Keratinocyte (primary cell): ENCODE data around the gene EQTN. TPM values are rescaled to one million over a fixed set of nuclear protein-coding genes. Genes with fewer than 3 reads are reported as not detected.

ENCODE experiments used
- DNase-seq: peaks from one replicate; pipeline ENCODE4 v3.0.0-alpha.2; 2011; ENCODE audit warnings: low read depth, missing footprints, low spot score
- FAIRE-seq: peaks from 2 replicates; lab custom pipeline; 2011; peaks lifted over from hg19 to GRCh38; lab: Jason Lieb, UNC
- H2AFZ ChIP-seq: 2 replicates; pipeline ENCODE4 v1.6.0; 2012; ENCODE audit warnings: low read length, control low read depth, inconsistent platforms; ENCODE audit not compliant: control insufficient read depth
- H3K27ac ChIP-seq: 2 replicates; pipeline ENCODE4 v1.5.1; 2011; ENCODE audit warnings: low read length; ENCODE audit not compliant: control insufficient read depth, insufficient read depth
- H3K27me3 ChIP-seq: 3 replicates; pipeline ENCODE4 v1.6.0; 2011; ENCODE audit warnings: low read length; ENCODE audit not compliant: control insufficient read depth, insufficient read depth; ENCODE audit errors: extremely low read depth
- H3K36me3 ChIP-seq, 2 experiments: 2 replicates in 1 of 2; 3 replicates in 1 of 2; pipeline ENCODE4 v1.5.1; 2011; ENCODE audit warnings: low read length in 2 of 2, mild to moderate bottlenecking in 1 of 2; ENCODE audit not compliant: control insufficient read depth in 2 of 2, insufficient read depth in 2 of 2; ENCODE audit errors: extremely low read depth in 1 of 2
- H3K4me1 ChIP-seq: 3 replicates; pipeline ENCODE4 v1.5.1; 2011; ENCODE audit warnings: low read length; ENCODE audit not compliant: control insufficient read depth, insufficient read depth; ENCODE audit errors: extremely low read depth
- H3K4me2 ChIP-seq: 3 replicates; pipeline ENCODE4 v1.6.0; 2011; ENCODE audit warnings: low read depth, low read length; ENCODE audit not compliant: control insufficient read depth, insufficient read depth; ENCODE audit errors: extremely low read depth
- H3K4me3 ChIP-seq, 3 experiments: fragments of 200-600 bp in 1 of 3; sonication (generic) in 1 of 3; 2 replicates in 2 of 3; 3 replicates in 1 of 3; pipeline ENCODE4 v1.5.1; 2011 to 2016; ENCODE audit warnings: low read length in 3 of 3, mild to moderate bottlenecking in 3 of 3, control low read depth in 2 of 3, inconsistent platforms in 1 of 3, low read depth in 1 of 3, mixed read lengths in 1 of 3, mixed run types in 1 of 3, moderate library complexity in 1 of 3; ENCODE audit not compliant: control insufficient read depth in 2 of 3, insufficient read depth in 2 of 3; ENCODE audit errors: extremely low read depth in 1 of 3
- H3K79me2 ChIP-seq: 2 replicates; pipeline ENCODE4 v1.6.0; 2012; ENCODE audit warnings: low read length; ENCODE audit not compliant: control insufficient read depth, insufficient read depth
- H3K9ac ChIP-seq: 3 replicates; pipeline ENCODE4 v1.6.0; 2011; ENCODE audit warnings: low read length; ENCODE audit not compliant: control insufficient read depth, insufficient read depth; ENCODE audit errors: extremely low read depth
- H3K9me1 ChIP-seq: 3 replicates; pipeline ENCODE4 v1.6.0; 2011; ENCODE audit warnings: low read length; ENCODE audit not compliant: control insufficient read depth, insufficient read depth; ENCODE audit errors: extremely low read depth
- H3K9me3 ChIP-seq: 2 replicates; pipeline ENCODE4 v1.5.1; 2012; ENCODE audit warnings: low read depth, low read length; ENCODE audit not compliant: control insufficient read depth
- H4K20me1 ChIP-seq: 3 replicates; pipeline ENCODE4 v1.6.0; 2011; ENCODE audit warnings: low read length; ENCODE audit not compliant: control insufficient read depth, insufficient read depth; ENCODE audit errors: extremely low read depth
- EZH2 ChIP-seq: IDR thresholded peaks from one replicate; pipeline ENCODE4 v1.6.1; 2012; ENCODE audit warnings: inconsistent platforms, mild to moderate bottlenecking, low read length, moderate library complexity
- dilution Hi-C: fragments of 300-500 bp; cut with MboI; formaldehyde crosslinking; loops from one replicate; pipeline ENCODE4 v1.7.0; 2020; ENCODE audit warnings: low sequenced_read_pairs; ENCODE audit not compliant: extremely low pct_ligation_motif_present
- polyA plus RNA-seq, 5 experiments: library from polyadenylated mRNA; depleted of rRNA in 3 of 5; stranded (reverse) in 3 of 5; stranded (forward) in 1 of 5; unstranded in 1 of 5; fragments of >200 nt; gene quantifications; 1 replicate in 1 of 5; 2 replicates in 3 of 5; 3 replicates in 1 of 5; pipeline versions ENCODE4 v1.2.1 to v1.2.3, GENCODE V29; 2011 to 2012; ENCODE audit warnings: missing spikeins in 2 of 5, low read depth in 1 of 5, low replicate concordance in 1 of 5
- TF ChIP-seq, protein P1 (sequence below), 3 experiments: IDR thresholded peaks in 1 of 3; conservative IDR thresholded peaks in 1 of 3; optimal IDR thresholded peaks in 1 of 3; 2 replicates in 2 of 3; 3 replicates in 1 of 3; pipeline versions ENCODE3 to v1.5.1; 2011; ENCODE audit warnings: low read length in 3 of 3, mild to moderate bottlenecking in 3 of 3, moderate library complexity in 2 of 3, control low read depth in 1 of 3, inconsistent platforms in 1 of 3; ENCODE audit not compliant: insufficient read depth in 2 of 3; ENCODE audit errors: extremely low read depth in 1 of 3

Gene EQTN
- polyA plus RNA-seq, 1 donor (not counting 4 experiments of a cell fraction or from before 2014, with no cell fraction given): 0.21 TPM

DNA sequence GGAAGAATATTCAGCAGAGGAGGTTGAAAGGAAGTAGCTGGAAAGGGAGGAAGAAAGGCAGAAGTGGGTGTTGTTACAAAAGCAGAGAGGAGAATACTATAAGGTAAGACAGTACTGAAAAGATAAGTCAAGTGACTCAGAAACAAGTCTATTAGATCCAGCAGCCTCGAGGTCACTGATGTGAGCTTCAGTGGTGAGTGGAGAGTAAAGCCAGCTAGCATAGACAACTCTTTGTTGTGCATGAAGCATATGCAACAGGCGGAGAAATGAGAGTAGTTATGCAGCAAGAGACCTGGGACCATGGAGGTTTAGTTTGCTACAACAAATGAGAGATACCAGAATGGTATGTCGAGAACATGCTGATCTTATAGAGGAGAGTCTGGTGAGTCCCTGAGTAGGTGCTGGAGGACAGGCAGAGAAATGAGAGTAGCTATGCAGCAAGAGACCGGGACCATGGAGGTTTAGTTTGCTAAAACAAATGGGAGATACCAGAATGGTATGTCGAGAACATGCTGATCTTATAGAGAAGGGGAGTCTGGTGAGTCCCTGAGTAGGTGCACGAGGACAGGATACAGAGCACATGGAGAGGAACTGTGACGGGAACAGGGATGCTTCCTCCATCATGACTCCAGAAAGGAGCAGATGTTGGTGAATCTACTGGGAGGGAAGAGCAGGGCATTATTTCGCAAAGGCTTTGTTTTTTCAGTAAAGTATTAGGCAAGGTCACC, 36.0 kb downstream of the EQTN start:
- dilution Hi-C loops: no loop called here
- no peaks in the 10 kb centered on the region for H3K9me3 ChIP-seq
- TF ChIP-seq, protein P1, sequence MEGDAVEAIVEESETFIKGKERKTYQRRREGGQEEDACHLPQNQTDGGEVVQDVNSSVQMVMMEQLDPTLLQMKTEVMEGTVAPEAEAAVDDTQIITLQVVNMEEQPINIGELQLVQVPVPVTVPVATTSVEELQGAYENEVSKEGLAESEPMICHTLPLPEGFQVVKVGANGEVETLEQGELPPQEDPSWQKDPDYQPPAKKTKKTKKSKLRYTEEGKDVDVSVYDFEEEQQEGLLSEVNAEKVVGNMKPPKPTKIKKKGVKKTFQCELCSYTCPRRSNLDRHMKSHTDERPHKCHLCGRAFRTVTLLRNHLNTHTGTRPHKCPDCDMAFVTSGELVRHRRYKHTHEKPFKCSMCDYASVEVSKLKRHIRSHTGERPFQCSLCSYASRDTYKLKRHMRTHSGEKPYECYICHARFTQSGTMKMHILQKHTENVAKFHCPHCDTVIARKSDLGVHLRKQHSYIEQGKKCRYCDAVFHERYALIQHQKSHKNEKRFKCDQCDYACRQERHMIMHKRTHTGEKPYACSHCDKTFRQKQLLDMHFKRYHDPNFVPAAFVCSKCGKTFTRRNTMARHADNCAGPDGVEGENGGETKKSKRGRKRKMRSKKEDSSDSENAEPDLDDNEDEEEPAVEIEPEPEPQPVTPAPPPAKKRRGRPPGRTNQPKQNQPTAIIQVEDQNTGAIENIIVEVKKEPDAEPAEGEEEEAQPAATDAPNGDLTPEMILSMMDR (optimal IDR thresholded peaks at IDR 0.05 in 1 of 3, IDR thresholded peaks at IDR 0.05 in 1 of 3, conservative IDR thresholded peaks at IDR 0.05 in 1 of 3; ENCODE audit: extremely low read depth in 1 of 3, insufficient read depth in 2 of 3, low read length in 3 of 3): no peak
- TF ChIP-seq EZH2: no peak
- H3K27ac ChIP-seq: no peak overlapping the region
- H3K4me2 ChIP-seq: no peak overlapping the region
- H3K9ac ChIP-seq: no peak overlapping the region
- H4K20me1 ChIP-seq: no peaks in the 10 kb centered on the region
- no peak for DNase-seq
- no peak overlapping the region for H3K4me3 ChIP-seq
- H3K4me1 ChIP-seq: no peaks in the 10 kb centered on the region
- H3K79me2 ChIP-seq: no peaks in the 10 kb centered on the region
- no peaks in the 10 kb centered on the region for H3K36me3 ChIP-seq
- no peaks in the 10 kb centered on the region for H3K9me1 ChIP-seq
- H2AFZ ChIP-seq: no peak overlapping the region
- FAIRE-seq: peak; percentile 57
- H3K27me3 ChIP-seq: no peaks in the 10 kb centered on the region

DNA sequence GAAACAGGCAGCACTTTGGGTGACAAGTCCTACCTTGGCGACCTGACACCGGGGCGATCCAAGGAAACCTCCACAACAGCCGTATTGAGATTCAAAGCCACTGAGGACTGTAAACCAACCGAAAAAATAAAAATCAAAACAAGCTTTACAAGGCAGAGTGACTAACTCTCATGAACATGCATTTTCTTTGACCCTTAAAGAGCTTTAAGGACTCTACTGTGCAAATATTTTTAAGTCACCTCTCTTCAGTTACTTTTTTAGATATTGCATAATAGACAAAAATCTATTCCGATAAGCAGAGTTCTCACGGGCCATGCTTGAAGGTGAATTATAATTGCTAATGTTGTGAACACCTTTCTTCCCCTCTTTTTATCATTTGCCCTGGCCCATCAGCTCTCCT, 38.3 kb downstream of the EQTN start:
- Histone ChIP-seq H3K4me2 (no peak overlapping the region), H3K9me1 (no peaks in the 10 kb centered on the region), H3K4me3 (no peak overlapping the region), H2AFZ (no peak overlapping the region), H4K20me1 (no peaks in the 10 kb centered on the region), H3K4me1 (no peaks in the 10 kb centered on the region), H3K79me2 (no peaks in the 10 kb centered on the region), H3K27me3 (no peaks in the 10 kb centered on the region), H3K9me3 (no peaks in the 10 kb centered on the region), H3K27ac (no peak overlapping the region), H3K9ac (no peak overlapping the region), H3K36me3 (no peaks in the 10 kb centered on the region)
- TF ChIP-seq EZH2: no peak
- TF ChIP-seq, protein P1 (optimal IDR thresholded peaks at IDR 0.05 in 1 of 3, IDR thresholded peaks at IDR 0.05 in 1 of 3, conservative IDR thresholded peaks at IDR 0.05 in 1 of 3; ENCODE audit: extremely low read depth in 1 of 3, insufficient read depth in 2 of 3, low read length in 3 of 3): no peak
- FAIRE-seq: no peak
- dilution Hi-C loops: no loop called here
- DNase-seq: no peak
